Ishikawa (cell line): ENCODE data around the gene LAMA3.

ENCODE experiments used
- CEBPB ChIP-seq: IDR thresholded peaks from 2 replicates; pipeline ENCODE4 v1.6.1; 2012
- CREB1 ChIP-seq: IDR thresholded peaks from 2 replicates; pipeline ENCODE4 v1.6.1; 2012; ENCODE audit warnings: low read depth
- EGR1 ChIP-seq: IDR thresholded peaks from 2 replicates; pipeline ENCODE4 v1.6.1; 2012
- EP300 ChIP-seq: IDR thresholded peaks from 2 replicates; pipeline ENCODE4 v1.6.1; 2012; ENCODE audit warnings: borderline replicate concordance
- FOXM1 ChIP-seq: IDR thresholded peaks from 2 replicates; pipeline ENCODE4 v1.6.1; 2012; ENCODE audit warnings: low read depth, borderline replicate concordance
- MAX ChIP-seq: IDR thresholded peaks from 2 replicates; pipeline ENCODE4 v1.6.1; 2012
- NFIC ChIP-seq: IDR thresholded peaks from 2 replicates; pipeline ENCODE4 v1.6.1; 2012
- RAD21 ChIP-seq: IDR thresholded peaks from 2 replicates; pipeline ENCODE4 v1.6.1; 2012; ENCODE audit warnings: low read depth
- REST ChIP-seq: IDR thresholded peaks from 2 replicates; pipeline ENCODE4 v1.6.1; 2012; ENCODE audit warnings: low read depth, mild to moderate bottlenecking
- TAF1 ChIP-seq: IDR thresholded peaks from 2 replicates; pipeline ENCODE4 v1.6.1; 2012; ENCODE audit warnings: low read depth, mild to moderate bottlenecking
- TCF12 ChIP-seq: IDR thresholded peaks from 2 replicates; pipeline ENCODE4 v1.6.1; 2012; ENCODE audit warnings: low read depth
- TEAD4 ChIP-seq: IDR thresholded peaks from 2 replicates; pipeline ENCODE4 v1.6.1; 2012
- USF1 ChIP-seq: IDR thresholded peaks from 2 replicates; pipeline ENCODE4 v1.6.1; 2012
- YY1 ChIP-seq: IDR thresholded peaks from 2 replicates; pipeline ENCODE4 v1.6.1; 2012; ENCODE audit warnings: low read depth
- ZBTB7A ChIP-seq: IDR thresholded peaks from 2 replicates; pipeline ENCODE4 v1.6.1; 2012; ENCODE audit warnings: low read depth

Gene LAMA3

GRCh38 chr18:23921716-23922285, 232.5 kb downstream of the LAMA3 start:
- no peak for TF ChIP-seq TEAD4
- peak; percentile 38; the same call in 1 of the 2 replicates for TF ChIP-seq RAD21
- TF ChIP-seq CEBPB, result peak; percentile 34; the same call in 1 of the 2 replicates
- TF ChIP-seq FOXM1, result no peak
- TF ChIP-seq YY1, result no peak

GRCh38 chr18:23922939-23923338, 233.7 kb downstream of the LAMA3 start:
- TF ChIP-seq CEBPB (no peak), YY1 (no peak), ZBTB7A (no peak), TEAD4 (no peak), MAX (no peak), CREB1 (no peak), TAF1 (no peak), EGR1 (no peak), USF1 (no peak), RAD21 (no peak), FOXM1 (no peak), NFIC (no peak)

- TF ChIP-seq CREB1 (no peak), CEBPB (0 out of 2 replicates have a peak, but pooled peaks have one; percentile 6)
Observed at GRCh38 chr18:23924813-23925212, 235.6 kb downstream of the LAMA3 start.

GRCh38 chr18:23926571-23926970, 237.3 kb downstream of the LAMA3 start:
- TF ChIP-seq CREB1, result no peak
- TF ChIP-seq MAX, result no peak
- no peak for TF ChIP-seq TEAD4
- no peak for TF ChIP-seq EP300
- TF ChIP-seq REST, result no peak
- TF ChIP-seq EGR1, result no peak
- no peak for TF ChIP-seq RAD21
- TF ChIP-seq TCF12, result no peak
- no peak for TF ChIP-seq NFIC
- TF ChIP-seq FOXM1, result no peak
- no peak for TF ChIP-seq YY1
- no peak for TF ChIP-seq USF1
- TF ChIP-seq CEBPB, result no peak
- TF ChIP-seq ZBTB7A, result no peak
- no peak for TF ChIP-seq TAF1

GRCh38 chr18:23927821-23928746, 238.8 kb downstream of the LAMA3 start:
- TF ChIP-seq CREB1 (no peak), REST (no peak), EGR1 (no peak), TCF12 (no peak), MAX (no peak), CEBPB (no peak), TEAD4 (no peak), TAF1 (no peak), ZBTB7A (no peak), USF1 (no peak)
